DOHH2 (cell line): ENCODE measurements around the gene FRY.
"Not testable (repeated sequence)": the region's sequence is repeated elsewhere in the genome, so short reads cannot be mapped to it uniquely, and the experiment has no call there.

Experiments
- H3F3A ChIP-seq: fragments of 200-600 bp; sonication (generic), shearing (Covaris generic); 2 replicates; pipeline ENCODE4 v1.6.0; 2016; ENCODE audit warnings: antibody characterized with exemption, mild to moderate bottlenecking; ENCODE audit not compliant: control insufficient read depth, insufficient read depth
- H3K27ac ChIP-seq: fragments of 200-600 bp; sonication (generic); 2 replicates; pipeline ENCODE4 v1.5.1; 2014; ENCODE audit warnings: low read depth, mild to moderate bottlenecking, low read length, moderate library complexity
- H3K27me3 ChIP-seq: fragments of 200-600 bp; sonication (generic); 2 replicates; pipeline ENCODE4 v1.6.1; 2014; ENCODE audit warnings: mild to moderate bottlenecking, low read length, mixed read lengths; ENCODE audit not compliant: control insufficient read depth
- H3K36me3 ChIP-seq: fragments of 200-600 bp; sonication (generic); 2 replicates; pipeline ENCODE4 v1.6.1; 2014; ENCODE audit warnings: mild to moderate bottlenecking, low read length, moderate library complexity, mixed read lengths; ENCODE audit not compliant: control insufficient read depth
- H3K4me1 ChIP-seq: fragments of 200-600 bp; sonication (generic); 2 replicates; pipeline ENCODE4 v1.6.1; 2014; ENCODE audit warnings: mild to moderate bottlenecking, low read length, mixed read lengths; ENCODE audit not compliant: control insufficient read depth
- H3K4me2 ChIP-seq: fragments of 200-600 bp; sonication (generic); 2 replicates; pipeline ENCODE4 v1.6.0; 2014; ENCODE audit warnings: mild to moderate bottlenecking, low read length, moderate library complexity
- H3K4me3 ChIP-seq: fragments of 200-600 bp; sonication (generic); 2 replicates; pipeline ENCODE4 v1.5.1; 2014; ENCODE audit warnings: mild to moderate bottlenecking, low read length, mixed read lengths
- H3K79me2 ChIP-seq: fragments of 200-600 bp; sonication (generic); 2 replicates; pipeline ENCODE4 v1.6.1; 2014; ENCODE audit warnings: mild to moderate bottlenecking, low read length, mixed read lengths; ENCODE audit not compliant: control insufficient read depth
- H3K9me2 ChIP-seq: fragments of 200-600 bp; sonication (generic); replicated peaks from 2 replicates; pipeline ENCODE4 v1.6.1; 2014; ENCODE audit warnings: mild to moderate bottlenecking, low read length, mixed read lengths; ENCODE audit not compliant: control insufficient read depth
- H3K9me3 ChIP-seq: fragments of 200-600 bp; sonication (generic); 2 replicates; pipeline ENCODE4 v1.6.1; 2014; ENCODE audit warnings: antibody characterized with exemption, low read length, mixed read lengths; ENCODE audit not compliant: control insufficient read depth, insufficient read depth
- H4K20me1 ChIP-seq: fragments of 200-600 bp; sonication (generic); 2 replicates; pipeline ENCODE4 v1.6.0; 2014; ENCODE audit warnings: low read depth, mild to moderate bottlenecking, antibody characterized with exemption, low read length, moderate library complexity; ENCODE audit not compliant: control insufficient read depth, insufficient read depth
- CTCF ChIP-seq: fragments of 200-600 bp; sonication (generic); IDR thresholded peaks from one replicate; pipeline ENCODE4 v1.5.1; 2014; ENCODE audit warnings: antibody characterized with exemption, mild to moderate bottlenecking, low read depth, low read length; ENCODE audit not compliant: poor library complexity, severe bottlenecking
- EZH2phosphoT487 ChIP-seq: fragments of 200-600 bp; sonication (generic); IDR thresholded peaks from 2 replicates; pipeline ENCODE4 v1.6.1; 2017; ENCODE audit warnings: borderline replicate concordance, mild to moderate bottlenecking, antibody characterized with exemption, low read length, moderate library complexity, mixed read lengths

Gene FRY

GRCh38 chr13:31997641-31998040 lies 33.9 kb upstream of the FRY start:
- no peak for TF ChIP-seq EZH2phosphoT487
- no peak for TF ChIP-seq CTCF
- no peaks in the 10 kb centered on the region for H3K27me3 ChIP-seq
- no peak overlapping the region for H3K27ac ChIP-seq
- no peaks in the 10 kb centered on the region for H3K79me2 ChIP-seq
- no peaks in the 10 kb centered on the region for H3F3A ChIP-seq
- H3K36me3 ChIP-seq: no peaks in the 10 kb centered on the region
- no peaks in the 10 kb centered on the region for H4K20me1 ChIP-seq
- no peak overlapping the region for H3K4me3 ChIP-seq
- no peaks in the 10 kb centered on the region; the same call in 1 of the 2 replicates for H3K9me3 ChIP-seq
- H3K4me1 ChIP-seq: no peaks in the 10 kb centered on the region
- no peak overlapping the region for H3K4me2 ChIP-seq
- no peaks in the 10 kb centered on the region for H3K9me2 ChIP-seq

GRCh38 chr13:31998131-31998530 lies 33.4 kb upstream of the FRY start:
- H3K27ac ChIP-seq: no peak overlapping the region
- no peaks in the 10 kb centered on the region for H3K9me2 ChIP-seq
- no peaks in the 10 kb centered on the region for H3K27me3 ChIP-seq
- H3K9me3 ChIP-seq: no peaks in the 10 kb centered on the region; the same call in 1 of the 2 replicates
- TF ChIP-seq EZH2phosphoT487 (no peak), CTCF (no peak)
- no peaks in the 10 kb centered on the region for H3K36me3 ChIP-seq
- H3K4me2 ChIP-seq: no peak overlapping the region
- no peaks in the 10 kb centered on the region for H4K20me1 ChIP-seq
- no peaks in the 10 kb centered on the region for H3K4me1 ChIP-seq
- no peak overlapping the region for H3K4me3 ChIP-seq
- no peaks in the 10 kb centered on the region for H3K79me2 ChIP-seq
- no peaks in the 10 kb centered on the region for H3F3A ChIP-seq

- not testable (repeated sequence) for H3K4me2 ChIP-seq
Observed at GRCh38 chr13:32000754-32001153, 30.8 kb upstream of the FRY start.

GRCh38 chr13:32001154-32001768 lies 30.3 kb upstream of the FRY start:
- TF ChIP-seq EZH2phosphoT487: no peak
- TF ChIP-seq CTCF: peak; percentile 73
- H3K27ac ChIP-seq: no peak overlapping the region
- no peaks in the 10 kb centered on the region for H3K36me3 ChIP-seq
- H3K79me2 ChIP-seq: no peaks in the 10 kb centered on the region
- H3K4me1 ChIP-seq: peaks cover 9% of the 10 kb centered on the region
- no peaks in the 10 kb centered on the region for H3F3A ChIP-seq
- H3K27me3 ChIP-seq: no peaks in the 10 kb centered on the region
- no peaks in the 10 kb centered on the region for H4K20me1 ChIP-seq
- no peaks in the 10 kb centered on the region for H3K9me2 ChIP-seq
- no peak overlapping the region for H3K4me3 ChIP-seq
- no peaks in the 10 kb centered on the region for H3K9me3 ChIP-seq
- H3K4me2 ChIP-seq: no peak overlapping the region

More at GRCh38 chr13:32000754-32001153, 30.8 kb upstream of the FRY start:
- H3K9me3 ChIP-seq, H3K9me2 ChIP-seq, H3K36me3 ChIP-seq, H3K4me3 ChIP-seq, H3K79me2 ChIP-seq, H3K27ac ChIP-seq, H3K27me3 ChIP-seq, H3F3A ChIP-seq, H4K20me1 ChIP-seq, H3K4me1 ChIP-seq: not testable (repeated sequence)
